K562 (cell line): Measurements from ENCODE around the gene PRR7. TPM values are rescaled to one million over a fixed set of nuclear protein-coding genes. Genes with fewer than 3 reads are reported as not detected.

ENCODE experiments used
- ILF3 ChIP-seq: fragments of 450-650 bp; IDR thresholded peaks from 2 replicates; pipeline ENCODE4 v1.6.1; 2018; ENCODE audit warnings: antibody characterized with exemption, mild to moderate bottlenecking, moderate library complexity, borderline replicate concordance
- IRF2 ChIP-seq: sonication (generic); formaldehyde crosslinking; IDR thresholded peaks from 2 replicates; pipeline ENCODE4 v1.8.1; 2022; ENCODE audit warnings: mild to moderate bottlenecking, missing genetic modification reagents
- PBX2 ChIP-seq, 2 experiments: IDR thresholded peaks in 1 of 2; conservative IDR thresholded peaks in 1 of 2; 2 replicates each; pipeline ENCODE4 v1.6.1; 2016; ENCODE audit warnings: low read depth in 2 of 2, mild to moderate bottlenecking in 1 of 2, missing compliant biosample characterization in 1 of 2, missing genetic modification characterization in 1 of 2, moderate library complexity in 1 of 2
- PPARD ChIP-seq: fragments of 250-450 bp; sonication (Bioruptor Pico); IDR thresholded peaks from 2 replicates; pipeline ENCODE4 v1.8.0; 2022; ENCODE audit warnings: inconsistent platforms, mild to moderate bottlenecking, moderate library complexity
- RAD51 ChIP-seq: fragments of 450-650 bp; IDR thresholded peaks from 2 replicates; pipeline ENCODE4 v1.7.1; 2016; ENCODE audit warnings: low read depth, mild to moderate bottlenecking, borderline replicate concordance
- RCOR1 ChIP-seq, 2 experiments: IDR thresholded peaks; 2 replicates each; pipeline ENCODE4 v1.6.1; 2012; ENCODE audit warnings: low read depth in 2 of 2, low read length in 2 of 2, borderline replicate concordance in 1 of 2, improper control_type of control experiment in 1 of 2
- RFX5 ChIP-seq: IDR thresholded peaks from 2 replicates; pipeline ENCODE4 v1.6.1; 2011; ENCODE audit warnings: low read depth, mild to moderate bottlenecking, improper control_type of control experiment, low read length
- SIX5 ChIP-seq, 2 experiments: IDR thresholded peaks; 2 replicates each; pipeline ENCODE4 v1.6.1; 2011; ENCODE audit warnings: low read length in 2 of 2, borderline replicate concordance in 1 of 2, low read depth in 1 of 2, mild to moderate bottlenecking in 1 of 2, moderate library complexity in 1 of 2; ENCODE audit not compliant: insufficient read depth in 1 of 2
- SRSF1 ChIP-seq: fragments of 200-400 bp; formaldehyde crosslinking; IDR thresholded peaks from 2 replicates; pipeline ENCODE4 v1.6.1; 2017; ENCODE audit warnings: mild to moderate bottlenecking, low read depth, low read length, moderate library complexity
- TRIM25 ChIP-seq: fragments of 450-650 bp; IDR thresholded peaks from 2 replicates; pipeline ENCODE4 v1.7.0; 2016; ENCODE audit warnings: borderline replicate concordance
- TSC22D4 ChIP-seq: fragments of 450-650 bp; IDR thresholded peaks from 2 replicates; pipeline ENCODE4 v1.6.1; 2016; ENCODE audit warnings: missing genetic modification characterization, missing biosample characterization, control low read depth
- ZMIZ1 ChIP-seq, 2 experiments: fragments of 150-350 bp in 1 of 2; IDR thresholded peaks; 2 replicates each; pipeline ENCODE4 v1.6.1; 2012 to 2016; ENCODE audit warnings: low read depth in 2 of 2, low read length in 2 of 2, mild to moderate bottlenecking in 1 of 2, moderate library complexity in 1 of 2
- ZNF263 ChIP-seq: sonication (generic); formaldehyde crosslinking; IDR thresholded peaks from 2 replicates; pipeline ENCODE4 v1.8.0; 2022; ENCODE audit warnings: mild to moderate bottlenecking, missing genetic modification reagents, borderline replicate concordance
- ZNF41 ChIP-seq: fragments of 250-450 bp; sonication (Bioruptor Pico); conservative IDR thresholded peaks from 2 replicates; pipeline ENCODE4 v1.4.0; 2020; ENCODE audit warnings: mild to moderate bottlenecking
- ZNF766 ChIP-seq: fragments of 200-800 bp; sonication (Bioruptor generic); conservative IDR thresholded peaks from 2 replicates; pipeline ENCODE4 v1.6.1; 2016; ENCODE audit warnings: missing genetic modification characterization, missing compliant biosample characterization
- polyA plus RNA-seq, 8 experiments: library from polyadenylated mRNA; depleted of rRNA in 4 of 8; stranded (reverse) in 5 of 8; unstranded in 3 of 8; fragments of >200 nt; fragmentation: Nextera tagmentation in 2 of 8; fragmentation: Illumina TruSeq in 1 of 8; extraction: Ambion mirVana in 2 of 8; extraction: Trizol in 1 of 8; gene quantifications; 2 replicates each; pipeline versions ENCODE4 v1.2.1 to v1.2.3, GENCODE V29; 2011 to 2014; ENCODE audit warnings: inconsistent platforms in 1 of 8, missing spikeins in 1 of 8
- total RNA-seq, 7 experiments: library from RNA; depleted of rRNA in 6 of 7; stranded (reverse); fragments of >200 nt in 6 of 7; fragmentation: Illumina TruSeq in 2 of 7; extraction: Trizol in 2 of 7; gene quantifications; 2 replicates each; pipeline versions ENCODE4 v1.2.1 to v1.2.3, GENCODE V29; 2011 to 2021; ENCODE audit warnings: low replicate concordance in 1 of 7

The PRR7 gene
- total and polyA plus RNA-seq, 9 of the 15 experiments (the other 6 are each of a cell fraction or from before 2014, with no cell fraction given) = 0.80 to 11.3 (median 10.4) TPM; not detected in 4

GRCh38 chr5:177447066-177447610, 524 bp downstream of the PRR7 start (continued):
- TF ChIP-seq ZMIZ1 (IDR thresholded peaks at IDR 0.05; ENCODE audit: low read depth in 2 of 2, low read length in 2 of 2) (no peak), SRSF1 (peak; percentile 50; the same call in 1 of the 2 replicates), SIX5 (IDR thresholded peaks at IDR 0.05; ENCODE audit: borderline replicate concordance in 1 of 2, insufficient read depth in 1 of 2, low read depth in 1 of 2, low read length in 2 of 2) (no peak), ILF3 (no peak), ZNF766 (no peak), RCOR1 (IDR thresholded peaks at IDR 0.05; ENCODE audit: borderline replicate concordance in 1 of 2, low read depth in 2 of 2, low read length in 2 of 2) (no peak), TSC22D4 (tag) (no peak), RFX5 (no peak), PBX2 (CRISPR knock-in tag; IDR thresholded peaks at IDR 0.05; ENCODE audit: low read depth) (no peak), PBX2 (tag; conservative IDR thresholded peaks at IDR 0.05; ENCODE audit: low read depth) (no peak), TRIM25 (no peak), PPARD (CRISPR knock-in tag) (no peak), ZNF263 (CRISPR knock-in tag) (no peak), IRF2 (CRISPR knock-in tag) (no peak), RAD51 (no peak), ZNF41 (CRISPR knock-in tag) (no peak)
- TF ChIP-seq, all 486 proteins: peak for 30
